Stimulated activated CD4-positive, alpha-beta T cell treated with anti-CD3 and anti-CD28 coated beads, TNF-alpha, amount 100 ng/mL, for 1 hour (primary cell): ENCODE results near the gene TRPM8.

ENCODE experiments used
- DNase-seq, 3 donors: peaks; one replicate each; pipeline ENCODE4 v3.0.0-alpha.2; 2020; ENCODE audit warnings: low read depth in 3 of 3, low spot score in 1 of 3

Gene TRPM8

GRCh38 chr2:234038076-234038802 is 121.1 kb downstream of the TRPM8 start:
- no peak for DNase-seq

GRCh38 chr2:234044157-234044556 is 127.0 kb downstream of the TRPM8 start:
- DNase-seq, result no peak

- no peak for DNase-seq
Observed at GRCh38 chr2:234046521-234046920, 129.3 kb downstream of the TRPM8 start.

GRCh38 chr2:234047361-234047760 is 130.2 kb downstream of the TRPM8 start:
- DNase-seq, result no peak

GRCh38 chr2:234048049-234048448 is 130.9 kb downstream of the TRPM8 start:
- DNase-seq, result no peak

- DNase-seq, result no peak
Observed at GRCh38 chr2:234050455-234051135, 133.4 kb downstream of the TRPM8 start, which contains the start of gene SPP2. Gene SPP2, plus strand, starts transcription at chr2:234050702. Its CDS starts 85 bp downstream, at chr2:234050787.

GRCh38 chr2:234051374-234052070 is 134.3 kb downstream of the TRPM8 start:
- DNase-seq, result no peak

- no peak for DNase-seq
Observed at GRCh38 chr2:234058881-234059280, 141.7 kb downstream of the TRPM8 start.

- DNase-seq, result no peak
Observed at GRCh38 chr2:234060236-234060635, 143.1 kb downstream of the TRPM8 start.

GRCh38 chr2:234061624-234062257 is 144.6 kb downstream of the TRPM8 start:
- no peak for DNase-seq

GRCh38 chr2:234066587-234066986 is 149.4 kb downstream of the TRPM8 start:
- DNase-seq, result no peak
